Stomach (tissue), 4 donors: ENCODE results near the gene TNRC18.

Source experiments
- EP300 ChIP-seq: sonication (generic); formaldehyde crosslinking; IDR thresholded peaks from one replicate; pipeline ENCODE4 v1.6.1; 2017; ENCODE audit warnings: antibody characterized with exemption
- POLR2A ChIP-seq, 4 donors: fragments of 450-650 bp; IDR thresholded peaks; one replicate each; pipeline ENCODE4 v1.6.1; 2016; ENCODE audit warnings: antibody characterized with exemption in 4 of 4, control low read depth in 2 of 4, mild to moderate bottlenecking in 1 of 4, moderate library complexity in 1 of 4
- POLR2AphosphoS5 ChIP-seq, 3 donors: sonication (generic); formaldehyde crosslinking; IDR thresholded peaks; one replicate each; pipeline ENCODE4 v1.6.1; 2016; ENCODE audit warnings: antibody characterized with exemption in 3 of 3
- TF ChIP-seq, protein P1 (sequence below), 7 experiments: fragments of 450-650 bp in 4 of 7; fragments of 200-600 bp in 3 of 7; sonication (generic) in 3 of 7; IDR thresholded peaks; one replicate each; pipeline ENCODE4 v1.5.1; 2016 to 2019; ENCODE audit warnings: antibody characterized with exemption in 7 of 7, control low read depth in 2 of 7, mild to moderate bottlenecking in 1 of 7

DNA sequence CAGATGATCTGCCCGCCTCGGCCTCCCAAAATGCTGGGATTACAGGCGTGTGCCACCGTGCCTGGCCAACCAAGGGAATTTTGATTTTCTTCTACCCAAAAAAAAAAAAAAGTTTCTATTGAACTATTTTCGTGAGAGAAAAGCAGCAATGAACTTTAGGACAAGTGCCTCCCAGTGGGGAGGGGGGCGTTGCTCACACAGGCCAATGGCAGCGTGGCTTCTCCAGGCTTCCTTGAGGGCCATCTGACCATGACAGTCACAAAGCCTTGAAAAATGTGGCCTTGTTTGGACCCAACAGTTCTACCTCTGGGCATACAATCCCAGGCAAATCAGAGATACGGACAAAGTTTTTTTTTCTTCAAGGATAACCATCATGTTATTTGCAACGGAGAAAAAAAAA, 56.0 kb downstream of the TNRC18 start:
- TF ChIP-seq, protein P1, sequence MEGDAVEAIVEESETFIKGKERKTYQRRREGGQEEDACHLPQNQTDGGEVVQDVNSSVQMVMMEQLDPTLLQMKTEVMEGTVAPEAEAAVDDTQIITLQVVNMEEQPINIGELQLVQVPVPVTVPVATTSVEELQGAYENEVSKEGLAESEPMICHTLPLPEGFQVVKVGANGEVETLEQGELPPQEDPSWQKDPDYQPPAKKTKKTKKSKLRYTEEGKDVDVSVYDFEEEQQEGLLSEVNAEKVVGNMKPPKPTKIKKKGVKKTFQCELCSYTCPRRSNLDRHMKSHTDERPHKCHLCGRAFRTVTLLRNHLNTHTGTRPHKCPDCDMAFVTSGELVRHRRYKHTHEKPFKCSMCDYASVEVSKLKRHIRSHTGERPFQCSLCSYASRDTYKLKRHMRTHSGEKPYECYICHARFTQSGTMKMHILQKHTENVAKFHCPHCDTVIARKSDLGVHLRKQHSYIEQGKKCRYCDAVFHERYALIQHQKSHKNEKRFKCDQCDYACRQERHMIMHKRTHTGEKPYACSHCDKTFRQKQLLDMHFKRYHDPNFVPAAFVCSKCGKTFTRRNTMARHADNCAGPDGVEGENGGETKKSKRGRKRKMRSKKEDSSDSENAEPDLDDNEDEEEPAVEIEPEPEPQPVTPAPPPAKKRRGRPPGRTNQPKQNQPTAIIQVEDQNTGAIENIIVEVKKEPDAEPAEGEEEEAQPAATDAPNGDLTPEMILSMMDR (IDR thresholded peaks at IDR 0.05) = no peak
- TF ChIP-seq POLR2A (IDR thresholded peaks at IDR 0.05) (no peak), EP300 (no peak), POLR2AphosphoS5 (IDR thresholded peaks at IDR 0.05) (no peak)
